WTC11 (cell line): Measurements from ENCODE around the gene KCNIP3.
"Not testable (repeated sequence)": the region's sequence is repeated elsewhere in the genome, so short reads cannot be mapped to it uniquely, and the experiment has no call there.

Experiments used
- ESRRA ChIP-seq: sonication (generic); formaldehyde crosslinking; IDR thresholded peaks from 2 replicates; pipeline ENCODE4 v1.8.1; 2022; ENCODE audit warnings: mild to moderate bottlenecking, missing genetic modification reagents, borderline replicate concordance
- KAT7 ChIP-seq: sonication (generic); formaldehyde crosslinking; IDR thresholded peaks from 2 replicates; pipeline ENCODE4 v1.8.1; 2023; ENCODE audit warnings: missing genetic modification reagents, mild to moderate bottlenecking, borderline replicate concordance
- MAX ChIP-seq: sonication (generic); formaldehyde crosslinking; IDR thresholded peaks from 2 replicates; pipeline ENCODE4 v1.8.0; 2022; ENCODE audit warnings: mild to moderate bottlenecking, missing genetic modification reagents
- TCF7 ChIP-seq: sonication (generic); formaldehyde crosslinking; IDR thresholded peaks from 2 replicates; pipeline ENCODE4 v1.8.0; 2022; ENCODE audit warnings: mild to moderate bottlenecking, low read depth, missing genetic modification reagents, moderate library complexity

GRCh38 chr2:95269745-95270144 is 27.4 kb upstream of the KCNIP3 start:
- TF ChIP-seq MAX (CRISPR knock-in tag); ESRRA (CRISPR knock-in tag); TCF7; KAT7 (CRISPR knock-in tag): not testable (repeated sequence)
